ENCODE measurements around the gene IGFBP2.
"Not testable (repeated sequence)": the region's sequence is repeated elsewhere in the genome, so short reads cannot be mapped to it uniquely, and the experiment has no call there.

Gene IGFBP2
- total RNA-seq = 0 to 0.04 (median 0) reads per million in 3 experiments

DNA sequence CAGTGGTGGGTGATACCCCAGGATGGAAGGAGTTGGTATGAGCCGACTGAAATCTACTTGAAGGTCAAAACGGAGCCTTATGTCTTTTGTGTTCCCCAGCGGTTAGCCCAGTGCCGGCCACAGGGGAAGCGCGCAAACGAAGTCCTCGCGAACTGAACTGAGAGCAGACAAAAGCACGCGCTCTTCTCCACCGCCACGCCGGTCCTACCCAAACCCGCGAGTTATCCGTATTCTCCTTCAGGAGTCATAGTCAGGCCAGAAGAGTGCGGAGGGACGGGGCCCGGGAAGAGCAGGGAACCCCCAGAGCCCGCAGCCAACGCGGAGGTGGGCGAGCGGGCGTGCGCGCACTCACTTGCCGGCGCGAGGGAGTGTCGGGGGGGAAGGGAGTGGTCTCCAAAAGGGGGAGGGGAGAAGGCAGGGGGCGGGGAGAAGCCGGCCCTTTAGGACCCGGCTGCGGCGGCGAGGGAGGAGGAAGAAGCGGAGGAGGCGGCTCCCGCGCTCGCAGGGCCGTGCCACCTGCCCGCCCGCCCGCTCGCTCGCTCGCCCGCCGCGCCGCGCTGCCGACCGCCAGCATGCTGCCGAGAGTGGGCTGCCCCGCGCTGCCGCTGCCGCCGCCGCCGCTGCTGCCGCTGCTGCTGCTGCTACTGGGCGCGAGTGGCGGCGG, at the start of gene IGFBP2:
IGFBP2 (plus strand) TSS at position 469 of the 664 bp plus-strand sequence; CDS start at position 573, 104 bp downstream.
- no peak for DNase-seq

GRCh38 chr2:216583606-216584005, 49.6 kb upstream of the IGFBP2 start:
- no peak for DNase-seq

- DNase-seq = no peak
Measured at GRCh38 chr2:216584112-216584511, 49.1 kb upstream of the IGFBP2 start.

DNA sequence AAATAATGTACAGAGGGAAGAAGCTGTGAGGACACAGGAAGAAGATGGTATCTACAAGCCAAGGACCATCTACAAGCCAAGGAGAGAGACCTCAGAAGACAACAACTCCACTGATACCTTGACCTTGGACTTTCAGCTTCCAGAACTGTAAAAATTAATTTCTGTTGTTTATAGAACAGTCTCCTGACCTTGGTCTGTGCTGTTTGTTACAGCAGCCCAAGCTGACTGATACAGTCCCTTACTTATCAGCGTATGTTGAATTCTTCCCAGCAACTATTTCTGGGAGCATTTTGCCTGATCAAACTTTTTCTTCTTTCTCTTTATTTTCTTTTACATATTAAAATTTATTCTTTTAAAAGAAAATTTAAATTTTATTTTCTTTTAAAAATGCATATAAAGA, 47.8 kb upstream of the IGFBP2 start:
- DNase-seq = no peak

DNA sequence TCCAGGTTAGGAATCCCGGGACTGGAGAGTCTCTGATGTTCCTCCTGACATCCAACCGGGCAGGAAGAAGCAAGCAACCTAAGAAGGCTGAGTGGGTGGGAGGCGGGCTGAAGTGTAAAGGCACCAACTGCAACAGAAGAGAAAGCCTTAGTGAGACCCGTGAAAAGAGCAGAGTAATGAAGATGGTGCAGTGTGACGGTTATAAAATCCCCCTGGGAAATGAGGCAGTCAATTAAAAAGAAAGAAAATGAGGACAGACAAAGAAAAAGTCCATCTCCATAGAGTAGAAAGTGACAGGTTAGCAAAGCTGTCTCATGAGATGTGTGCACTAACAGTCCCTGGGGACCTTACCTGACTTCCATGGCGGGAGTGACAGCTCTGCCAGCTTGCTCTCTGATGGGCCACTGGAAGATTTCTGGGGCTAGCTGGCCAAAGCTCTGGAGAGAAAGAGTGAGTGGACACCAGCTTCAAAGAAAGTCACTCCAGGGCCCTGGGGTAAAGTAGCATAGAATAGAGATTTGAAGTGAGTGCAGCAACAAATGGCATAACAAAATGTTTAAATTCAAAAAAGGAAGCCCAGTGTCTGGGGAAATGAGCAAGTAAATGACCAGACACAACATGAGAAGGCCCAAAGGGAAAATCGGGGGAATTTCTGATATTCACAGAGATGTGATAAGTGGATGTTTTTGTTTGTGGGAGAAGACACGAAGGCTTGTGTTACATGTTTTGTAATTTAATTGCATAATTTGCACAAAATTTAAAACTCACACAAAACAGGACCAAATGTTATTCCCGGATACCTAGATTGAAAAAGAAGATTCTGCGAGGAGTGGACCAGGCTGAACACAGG, 44.1 kb upstream of the IGFBP2 start:
- DNase-seq = no peak

DNA sequence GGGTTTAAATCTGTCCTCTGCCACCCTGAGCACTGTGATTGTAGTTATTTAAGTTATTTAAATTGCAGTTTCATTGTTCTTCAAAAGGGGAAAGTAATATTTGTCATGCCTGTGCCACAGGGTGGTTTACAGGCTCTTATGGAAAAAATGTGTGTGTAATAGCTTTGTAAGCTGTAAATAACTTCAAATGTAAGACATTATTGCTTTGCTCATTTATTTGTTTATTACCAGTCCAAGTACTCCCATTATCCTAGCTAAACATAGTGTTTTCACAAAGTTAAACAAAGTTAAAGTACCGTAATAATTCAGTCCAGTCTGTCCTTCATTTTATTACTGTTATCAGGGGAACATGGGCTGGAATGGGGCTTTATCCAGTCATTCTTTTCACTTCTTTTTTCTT, 43.4 kb upstream of the IGFBP2 start:
- DNase-seq = no peak

GRCh38 chr2:216590780-216591179, 42.4 kb upstream of the IGFBP2 start:
- no peak for DNase-seq

GRCh38 chr2:216591480-216591879, 41.7 kb upstream of the IGFBP2 start:
- DNase-seq = no peak

- DNase-seq = no peak
Measured at GRCh38 chr2:216594081-216594480, 39.1 kb upstream of the IGFBP2 start.

DNA sequence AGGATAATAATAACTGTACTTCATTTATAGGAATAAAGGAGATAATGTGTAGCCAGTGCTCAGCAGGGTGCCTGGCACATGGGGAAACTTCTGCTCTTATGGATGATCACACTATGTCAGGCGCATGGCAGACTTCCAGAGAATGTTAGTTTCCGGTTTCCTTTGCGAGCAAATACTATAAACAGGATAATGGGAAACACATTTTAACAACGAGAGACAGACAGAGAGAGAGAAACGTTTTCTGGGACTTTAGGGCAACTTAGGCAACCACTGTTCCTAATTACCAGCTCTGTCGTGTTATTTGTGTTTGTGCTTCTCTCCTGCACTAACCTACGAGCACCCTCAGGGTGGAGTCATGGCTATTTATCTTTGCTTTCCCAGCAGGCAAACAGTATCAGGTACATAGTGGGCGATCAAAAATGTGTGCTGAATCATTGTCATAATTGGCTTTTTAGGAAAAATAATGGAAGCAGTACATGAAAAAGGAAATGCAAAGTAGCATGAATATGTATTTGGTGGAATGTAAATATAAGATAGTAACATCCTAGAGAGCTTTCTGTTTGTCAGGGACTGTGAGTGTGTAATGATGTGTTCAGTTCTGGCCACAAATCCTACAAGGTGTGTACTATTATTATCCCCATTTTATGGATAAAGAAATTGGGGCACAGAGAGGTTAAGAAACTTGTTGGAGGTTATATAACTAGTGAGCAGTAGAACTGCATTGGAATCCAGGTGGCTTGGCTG, 36.8 kb upstream of the IGFBP2 start:
- no peak for DNase-seq

DNA sequence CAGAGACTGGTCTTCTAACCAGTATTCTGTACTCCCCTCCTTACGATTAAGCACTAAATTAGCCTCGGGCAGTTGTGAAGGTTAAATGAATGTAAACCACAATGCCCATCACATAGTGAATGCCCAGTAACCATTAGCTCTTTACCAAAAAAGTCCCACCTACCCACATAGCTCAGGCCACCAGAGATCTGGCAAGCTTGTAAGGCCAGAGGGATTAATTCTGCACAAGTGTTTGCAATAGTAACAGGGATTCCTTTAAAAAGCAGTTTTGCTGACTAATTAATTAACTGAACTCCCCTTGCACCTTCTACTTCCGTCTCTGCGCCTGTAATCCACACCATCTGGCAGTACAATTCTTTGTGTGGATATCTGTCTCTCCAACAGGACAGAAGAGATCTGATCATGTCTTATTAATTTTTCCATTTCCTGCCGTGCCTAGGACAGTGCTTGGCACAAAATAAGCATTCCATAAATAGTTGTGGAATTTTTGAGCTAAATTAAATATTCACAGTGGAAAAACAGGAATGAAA, 36.2 kb upstream of the IGFBP2 start:
- DNase-seq = no peak

DNA sequence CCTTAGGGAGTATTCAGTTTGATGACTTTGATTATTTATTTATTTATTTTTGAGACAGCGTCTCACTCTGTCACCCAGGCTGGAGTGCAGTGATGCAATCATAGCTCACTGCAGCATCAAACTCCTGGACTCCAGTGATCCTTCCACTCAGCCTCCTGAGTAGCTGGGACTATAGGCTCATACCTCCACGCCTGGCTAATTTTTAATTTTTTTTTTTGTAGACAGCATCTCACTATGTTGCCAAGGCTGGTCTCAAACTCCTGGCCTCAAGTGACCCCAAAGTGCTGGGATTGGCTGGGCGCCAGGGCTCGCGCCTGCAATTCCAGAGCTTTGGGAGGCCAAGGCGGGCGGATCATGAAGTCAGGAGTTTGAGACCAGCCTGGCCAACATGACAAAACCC, 35.4 kb upstream of the IGFBP2 start:
- DNase-seq = not testable (repeated sequence)

DNA sequence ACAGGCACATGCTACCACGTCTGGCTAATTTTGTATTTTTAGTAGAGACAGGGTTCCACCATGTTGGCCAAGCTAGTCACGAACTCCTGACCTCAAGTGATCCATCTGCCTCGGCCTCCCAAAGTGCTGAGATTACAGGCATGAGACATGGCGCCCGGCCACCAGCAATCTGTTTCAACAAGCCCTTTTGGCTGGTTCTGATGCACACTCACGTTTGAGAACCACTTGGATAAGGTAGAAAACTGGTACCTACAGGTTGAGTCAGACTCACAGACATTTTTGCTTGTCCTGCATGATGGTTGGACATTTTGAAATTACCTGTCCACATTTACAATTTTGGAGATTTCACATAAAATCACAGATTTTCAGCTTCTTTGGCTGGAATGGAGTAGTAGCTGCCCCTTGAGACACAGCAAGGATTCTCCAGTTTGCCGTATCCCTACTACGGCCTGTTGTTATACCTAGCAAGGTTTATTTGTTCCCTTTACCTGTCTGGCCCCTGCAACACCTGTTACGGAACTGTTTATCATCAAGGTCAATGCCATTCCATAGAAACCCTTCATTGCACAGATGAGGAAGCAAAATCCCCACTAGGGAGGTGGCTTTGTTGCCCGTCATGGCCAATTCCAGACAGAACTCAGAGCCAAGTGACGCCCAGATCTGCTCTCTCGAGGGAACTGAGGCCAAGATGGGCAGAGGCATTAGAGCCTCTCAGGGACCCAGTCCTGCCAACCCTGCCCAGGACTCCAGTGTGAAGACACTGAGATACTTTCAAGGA, 31.4 kb upstream of the IGFBP2 start:
- DNase-seq = no peak

DNA sequence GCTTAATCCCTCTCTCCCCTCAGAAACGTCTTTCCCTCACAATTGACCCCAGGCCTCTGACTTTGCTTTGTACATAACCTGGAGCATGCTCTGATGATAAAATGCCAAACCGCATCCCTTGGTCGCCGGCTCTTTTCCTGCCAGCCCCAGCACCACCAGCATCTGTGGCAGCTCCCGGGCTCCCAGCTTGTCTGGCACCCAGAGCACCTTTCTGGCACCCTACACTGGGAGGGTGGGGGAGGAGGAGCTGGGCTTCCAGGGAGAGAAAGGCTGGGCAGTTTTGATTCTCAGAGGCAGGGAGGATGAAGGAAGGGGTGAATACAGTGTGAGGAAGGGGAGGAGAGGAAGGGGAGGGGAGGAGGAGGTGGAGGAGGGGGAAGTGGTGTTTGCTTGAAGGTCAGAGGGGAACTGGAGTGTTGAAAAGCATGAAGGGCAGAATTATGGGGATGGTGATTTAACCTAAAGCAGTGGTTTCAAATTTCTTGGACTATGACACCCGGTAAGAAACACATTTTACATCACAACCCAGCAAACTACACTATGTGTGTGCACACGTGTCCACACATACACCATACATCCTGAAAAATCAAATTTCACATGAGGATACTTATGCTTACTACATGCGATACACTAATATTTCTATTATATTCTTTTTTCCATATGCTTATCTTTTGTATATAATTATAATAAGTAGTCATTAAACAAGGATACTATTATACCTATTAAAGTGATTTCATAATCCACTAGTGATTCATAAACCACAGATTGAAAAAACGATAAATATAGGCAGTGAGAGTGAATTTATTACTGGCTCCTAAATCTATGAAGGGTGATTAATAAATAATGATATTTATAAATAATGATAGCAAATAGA, 30.0 kb upstream of the IGFBP2 start:
- DNase-seq = no peak

DNA sequence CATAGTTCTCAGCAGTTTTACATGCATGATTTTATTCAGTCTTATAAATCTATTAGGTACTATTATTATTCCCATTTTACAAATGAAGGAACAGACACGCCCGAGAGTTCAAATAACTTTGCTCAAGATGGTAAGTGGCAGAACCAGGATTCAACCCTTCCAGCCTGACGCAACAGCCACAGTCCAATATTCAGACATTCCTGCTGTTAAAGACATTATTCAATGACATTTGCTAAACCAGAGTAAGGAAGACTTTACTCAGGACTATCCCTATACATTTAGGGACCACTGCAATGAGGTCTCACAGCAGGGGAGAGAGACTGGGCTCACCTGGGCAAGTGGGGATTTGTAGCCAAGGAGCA, 29.4 kb upstream of the IGFBP2 start:
- no peak for DNase-seq

- DNase-seq = no peak
Measured at GRCh38 chr2:216604458-216604857, 28.8 kb upstream of the IGFBP2 start.

DNA sequence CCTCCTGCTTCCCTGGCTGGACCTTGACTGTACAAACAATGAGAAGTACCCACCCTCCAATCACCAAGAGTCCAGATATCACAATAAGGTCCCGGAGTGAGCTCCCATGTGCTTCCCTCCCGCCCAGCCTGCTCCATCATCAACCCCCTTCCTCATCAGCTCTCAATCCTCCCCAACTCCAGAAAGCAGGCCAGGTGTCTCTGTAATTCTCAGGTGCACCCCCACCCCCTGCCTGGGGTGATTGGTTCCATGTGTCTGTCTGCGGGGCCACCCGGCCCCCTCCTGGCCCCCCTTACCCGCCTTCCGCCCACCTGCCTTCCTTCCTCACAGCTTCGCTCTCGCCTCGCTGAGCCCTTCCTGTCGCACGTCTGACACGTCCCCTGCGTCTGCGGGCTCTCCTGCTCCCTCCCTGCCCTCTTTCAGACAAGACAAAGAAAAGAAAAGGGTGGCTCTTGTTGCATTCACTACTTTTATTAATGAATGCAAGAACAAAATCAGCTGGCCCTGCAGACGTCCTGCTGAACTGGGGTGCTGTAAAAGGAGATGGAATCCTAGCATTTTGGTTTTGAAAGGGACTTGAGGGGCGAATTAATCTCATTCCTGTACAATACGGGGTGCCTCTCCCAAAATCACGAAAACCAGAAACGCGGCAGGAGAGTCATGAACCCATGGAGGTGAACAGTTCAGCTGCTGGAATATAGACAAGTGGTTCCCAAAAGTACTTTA, 26.5 kb upstream of the IGFBP2 start:
- no peak for DNase-seq

DNA sequence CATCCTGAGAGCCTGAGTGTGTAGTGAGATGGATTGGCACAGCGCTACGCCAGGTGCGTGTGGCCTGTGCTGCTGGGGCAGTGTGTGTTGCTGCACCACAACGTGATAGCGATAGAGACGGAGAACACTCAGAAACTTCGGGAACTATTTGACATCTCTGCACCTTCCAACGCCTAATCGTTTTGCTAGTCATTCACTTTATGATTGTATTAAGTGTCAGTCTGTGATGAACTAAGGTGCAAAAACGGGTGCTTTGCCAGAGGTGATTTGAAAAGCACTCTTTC, 26.0 kb upstream of the IGFBP2 start:
- no peak for DNase-seq

GRCh38 chr2:216608525-216608924, 24.7 kb upstream of the IGFBP2 start:
- DNase-seq = no peak

DNA sequence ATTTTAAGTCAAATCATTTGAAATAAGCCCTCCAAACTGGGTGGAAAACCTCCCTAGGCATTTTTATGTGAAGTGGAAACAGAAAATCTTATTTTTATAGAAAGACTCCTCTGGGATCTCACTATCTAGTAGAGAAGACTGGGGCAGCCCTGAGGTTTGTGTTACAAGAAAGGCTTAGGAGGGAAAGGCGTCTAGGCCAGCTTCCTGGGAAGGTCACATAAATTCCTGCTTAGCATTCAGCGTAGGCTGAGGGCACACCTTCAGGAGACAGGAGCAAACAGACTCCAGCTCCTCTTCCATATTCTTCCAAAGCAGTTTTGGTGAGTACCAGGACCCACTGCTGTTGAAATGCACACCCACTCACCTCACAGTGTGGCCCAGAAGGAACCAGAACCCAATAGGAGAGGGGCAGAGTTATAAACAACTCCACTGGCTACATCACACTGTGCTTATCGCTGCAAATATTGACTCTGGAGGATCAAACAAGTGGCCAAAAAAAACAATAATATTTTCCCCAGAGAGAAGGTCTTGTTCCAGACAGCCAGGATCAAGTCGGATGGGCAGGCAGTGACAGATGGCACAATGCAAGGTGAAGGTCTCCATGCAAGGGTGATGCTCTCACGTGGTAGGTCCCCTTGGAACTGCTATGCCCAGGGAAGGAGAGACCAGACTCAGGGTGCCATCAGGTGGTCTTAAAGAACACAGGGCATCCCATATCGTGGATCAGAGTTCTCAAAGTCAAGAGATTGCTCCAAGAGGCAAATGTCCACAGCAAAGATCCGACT, 17.7 kb upstream of the IGFBP2 start:
- DNase-seq = no peak
